ENCODE data around the gene RPS6KA4. TPM values are rescaled to one million over a fixed set of nuclear protein-coding genes. Genes with fewer than 3 reads are reported as not detected.

The RPS6KA4 gene
- total RNA-seq (10 to 100 TPM in 2 of 6 donors, 1 to 10 TPM in 4; 7.4 to 16.3 (median 9.0) TPM), polyA plus RNA-seq (10 to 100 TPM; 15.4 to 18.8 TPM)

GRCh38 chr11:64358907-64359711 lies at the start of gene RPS6KA4:
Gene RPS6KA4, plus strand, starts transcription at chr11:64359162. Its CDS starts 74 bp downstream, at chr11:64359236.
- no peaks in the 10 kb centered on the region for H3K9me3 ChIP-seq
- FAIRE-seq (no peak), DNase-seq (peak; percentile 51 to 87 (median 68)), ATAC-seq (peak; percentile 76 to 87 (median 80))
- peaks cover 8 to 26% (median 10%) of the 10 kb centered on the region in 3 donors for H3K4me1 ChIP-seq
- peak within 1 kb of the TSS; percentile 60 to 87 (median 82) for H3K4me3 ChIP-seq
- TF ChIP-seq CTCF (IDR thresholded peaks at IDR 0.05) = no peak
- intact Hi-C loops (cut with DNase I) = no loop called here
- peaks cover 0 to 14% (median 0%) of the 10 kb centered on the region in 3 donors for H3K36me3 ChIP-seq
- no peaks in the 10 kb centered on the region for H3K27me3 ChIP-seq
- 1% methylated on average over 59 to 70 of the region's 70 CpGs for WGBS, 2 donors
- peak within 1 kb of the TSS; percentile 43 to 80 (median 64) for H3K27ac ChIP-seq

GRCh38 chr11:64312947-64313346 lies 46.0 kb upstream of the RPS6KA4 start:
- H3K27me3 ChIP-seq = no peaks in the 10 kb centered on the region
- H3K4me1 ChIP-seq = peaks cover 0 to 7% (median 4%) of the 10 kb centered on the region in 3 donors
- H3K9me3 ChIP-seq = no peaks in the 10 kb centered on the region
- FAIRE-seq = no peak
- H3K27ac ChIP-seq = no peak overlapping the region
- H3K36me3 ChIP-seq = peaks cover 0 to 16% (median 10%) of the 10 kb centered on the region in 3 donors
- intact Hi-C loops (cut with DNase I) = no loop called here
- WGBS, 2 donors = 89 to 93% methylated on average over 10 of the region's 10 CpGs
- ATAC-seq = no peak
- no peak overlapping the region for H3K4me3 ChIP-seq
- TF ChIP-seq CTCF (IDR thresholded peaks at IDR 0.05) = no peak
- DNase-seq = peak in 1 of 6 donors; percentile 19

GRCh38 chr11:64313491-64314145 lies 45.3 kb upstream of the RPS6KA4 start:
- 79% methylated on average over 17 to 18 of the region's 18 CpGs for WGBS, 2 donors
- no peak for ATAC-seq
- Histone ChIP-seq H3K4me1 (peaks cover 0 to 7% (median 4%) of the 10 kb centered on the region in 3 donors), H3K9me3 (no peaks in the 10 kb centered on the region), H3K36me3 (peaks cover 0 to 16% (median 10%) of the 10 kb centered on the region in 3 donors), H3K27me3 (no peaks in the 10 kb centered on the region), H3K4me3 (no peak overlapping the region), H3K27ac (no peak overlapping the region)
- intact Hi-C loops (cut with DNase I) = no loop called here
- FAIRE-seq = no peak
- peak in 4 of 6 donors; percentile 29 to 79 (median 56) for DNase-seq
- TF ChIP-seq CTCF (IDR thresholded peaks at IDR 0.05) = no peak

GRCh38 chr11:64314146-64314804 lies 44.7 kb upstream of the RPS6KA4 start:
- FAIRE-seq = no peak

More at GRCh38 chr11:64314146-64314804, 44.7 kb upstream of the RPS6KA4 start:
- ATAC-seq (no peak), DNase-seq (peak in 1 of 6 donors; percentile 75)
- WGBS, 2 donors = 83 to 84% methylated on average over 19 of the region's 19 CpGs
- Histone ChIP-seq H3K27me3 (no peaks in the 10 kb centered on the region), H3K4me1 (peaks cover 4 to 9% (median 7%) of the 10 kb centered on the region in 3 donors), H3K9me3 (no peaks in the 10 kb centered on the region), H3K4me3 (no peak overlapping the region), H3K27ac (peak overlapping the region in 1 of 4 donors; percentile 14), H3K36me3 (peaks cover 0 to 16% (median 10%) of the 10 kb centered on the region in 3 donors)
- intact Hi-C loops (cut with DNase I) = no loop called here
- TF ChIP-seq CTCF (IDR thresholded peaks at IDR 0.05) = no peak

Data from pancreas (tissue), 10 donors.